Measurements from ENCODE around the gene LAS1L. TPM values are rescaled to one million over a fixed set of nuclear protein-coding genes. Genes with fewer than 3 reads are reported as not detected.
"Not testable (repeated sequence)": the region's sequence is repeated elsewhere in the genome, so short reads cannot be mapped to it uniquely, and the experiment has no call there.

Gene LAS1L
- total and polyA plus RNA-seq, 11 donors: 6.0 to 17.2 (median 13.1) TPM

DNA sequence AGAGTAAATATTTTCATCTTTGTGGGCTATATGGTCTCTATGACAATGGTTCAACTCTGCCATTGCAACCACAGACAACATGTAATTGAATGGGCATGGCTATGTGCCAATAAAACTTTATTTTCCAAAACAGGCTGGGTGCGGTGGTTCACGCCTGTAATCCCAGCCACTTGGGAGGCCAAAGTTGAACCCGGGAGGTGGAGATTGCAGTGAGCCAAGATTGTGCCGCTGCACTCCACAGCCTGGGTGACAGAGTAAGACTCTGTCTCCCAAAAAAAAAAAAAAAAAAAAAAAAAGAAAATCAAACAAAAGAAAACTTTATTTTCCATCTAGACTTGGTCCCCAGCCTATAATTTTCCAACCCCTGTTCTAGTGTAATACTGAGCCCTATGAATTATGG, 38.4 kb upstream of the LAS1L start:
- Histone ChIP-seq H3K36me3 (no peaks in the 10 kb centered on the region), H3K4me3 (no peak overlapping the region), H3K9me3 (no peaks in the 10 kb centered on the region), H3K4me1 (no peaks in the 10 kb centered on the region), H3K27ac (no peak overlapping the region), H3K27me3 (peaks cover 0 to 45% (median 0%) of the 10 kb centered on the region in 9 donors)
- 91 to 94% (median 92%) methylated on average over 4 of the region's 4 CpGs for WGBS, 4 donors
- DNase-seq: no peak
- intact Hi-C loops (cut with DNase I): loop anchor here in 1 of 10 donors (10.0 kb wide), 1 partner anchor 1152 kb away; no protein-coding TSS in a partner anchor
- no peak for TF ChIP-seq POLR2A (IDR thresholded peaks at IDR 0.05)
- no peak for ATAC-seq

DNA sequence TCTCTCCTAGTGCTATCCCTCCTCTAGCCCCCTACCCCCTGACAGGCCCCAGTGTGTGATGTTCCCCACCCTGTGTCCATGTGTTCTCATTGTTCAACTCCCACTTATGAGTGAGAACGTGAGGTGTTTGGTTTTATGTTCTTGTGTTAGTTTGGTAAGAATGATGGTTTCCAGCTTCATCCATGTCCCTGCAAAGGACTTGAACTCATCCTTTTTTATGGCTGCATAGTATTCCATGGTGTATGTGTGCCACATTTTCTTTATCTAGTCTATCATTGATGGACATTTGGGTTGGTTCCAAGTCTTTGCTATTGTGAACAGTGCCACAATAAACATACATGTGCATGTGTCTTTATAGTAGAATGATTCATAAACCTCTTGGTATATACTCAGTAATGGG, 28.3 kb upstream of the LAS1L start:
- DNase-seq; H3K36me3 ChIP-seq; H3K27ac ChIP-seq; ATAC-seq; intact Hi-C loops (cut with DNase I); H3K4me1 ChIP-seq; H3K4me3 ChIP-seq: not testable (repeated sequence)
- 73 to 91% (median 84%) methylated on average over 1 of the region's 1 CpG for WGBS, 4 donors
- Histone ChIP-seq H3K9me3 (peaks cover 0 to 18% (median 0%) of the 10 kb centered on the region in 12 donors), H3K27me3 (peaks cover 0 to 16% (median 0%) of the 10 kb centered on the region in 9 donors)

DNA sequence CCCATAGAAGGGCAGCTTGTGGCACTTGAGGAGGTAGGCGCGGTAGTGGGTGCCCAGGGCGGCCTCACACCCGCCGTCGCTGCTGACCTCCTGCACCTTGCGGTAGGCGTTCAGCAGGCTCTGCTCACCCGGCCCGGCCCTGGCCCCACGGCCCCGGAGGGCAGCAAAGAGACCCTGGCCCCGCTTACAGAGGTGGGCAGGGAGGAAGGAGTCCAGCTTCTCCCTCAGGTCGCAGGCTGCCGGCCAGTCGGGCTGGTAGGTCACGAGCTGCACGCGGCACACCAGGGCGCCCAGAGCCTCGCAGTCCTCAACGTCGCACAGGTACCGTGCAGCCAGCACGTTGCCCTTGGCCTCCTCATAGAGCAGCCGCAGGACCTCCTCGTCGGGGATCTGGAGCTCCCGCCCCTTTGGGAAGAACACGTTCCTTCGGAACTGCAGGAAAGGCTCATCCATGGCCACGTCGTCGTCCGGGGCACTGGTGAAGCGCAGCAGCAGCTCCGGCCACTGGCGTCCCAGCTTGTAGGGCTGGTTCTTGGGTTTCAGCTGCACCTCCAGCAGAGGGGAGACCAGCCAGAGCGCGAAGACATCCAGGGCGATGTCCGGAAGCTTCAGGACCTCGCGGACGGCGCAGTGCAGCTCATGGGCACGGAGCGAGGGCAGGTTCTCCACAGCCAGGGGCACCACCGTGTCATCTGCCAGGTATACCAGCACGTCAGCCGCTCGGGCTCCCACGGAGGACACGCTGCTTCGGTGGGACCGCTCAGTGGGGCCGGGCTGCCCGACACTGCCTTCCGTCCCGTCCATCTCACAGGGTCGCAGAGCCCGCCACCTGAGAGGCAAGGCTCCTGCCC, 17.1 kb upstream of the LAS1L start:
- peaks cover 0 to 28% (median 0%) of the 10 kb centered on the region in 9 donors for H3K27me3 ChIP-seq
- intact Hi-C loops (cut with DNase I): no loop called here
- H3K9me3 ChIP-seq: no peaks in the 10 kb centered on the region
- no peak overlapping the region for H3K4me3 ChIP-seq
- ATAC-seq (peak in 1 of 4 donors; percentile 38), DNase-seq (no peak)
- no peaks in the 10 kb centered on the region for H3K4me1 ChIP-seq
- WGBS, 4 donors: 82 to 95% (median 91%) methylated on average over 10 to 62 of the region's 62 CpGs
- H3K36me3 ChIP-seq: no peaks in the 10 kb centered on the region
- no peak overlapping the region for H3K27ac ChIP-seq
- TF ChIP-seq, protein P1, sequence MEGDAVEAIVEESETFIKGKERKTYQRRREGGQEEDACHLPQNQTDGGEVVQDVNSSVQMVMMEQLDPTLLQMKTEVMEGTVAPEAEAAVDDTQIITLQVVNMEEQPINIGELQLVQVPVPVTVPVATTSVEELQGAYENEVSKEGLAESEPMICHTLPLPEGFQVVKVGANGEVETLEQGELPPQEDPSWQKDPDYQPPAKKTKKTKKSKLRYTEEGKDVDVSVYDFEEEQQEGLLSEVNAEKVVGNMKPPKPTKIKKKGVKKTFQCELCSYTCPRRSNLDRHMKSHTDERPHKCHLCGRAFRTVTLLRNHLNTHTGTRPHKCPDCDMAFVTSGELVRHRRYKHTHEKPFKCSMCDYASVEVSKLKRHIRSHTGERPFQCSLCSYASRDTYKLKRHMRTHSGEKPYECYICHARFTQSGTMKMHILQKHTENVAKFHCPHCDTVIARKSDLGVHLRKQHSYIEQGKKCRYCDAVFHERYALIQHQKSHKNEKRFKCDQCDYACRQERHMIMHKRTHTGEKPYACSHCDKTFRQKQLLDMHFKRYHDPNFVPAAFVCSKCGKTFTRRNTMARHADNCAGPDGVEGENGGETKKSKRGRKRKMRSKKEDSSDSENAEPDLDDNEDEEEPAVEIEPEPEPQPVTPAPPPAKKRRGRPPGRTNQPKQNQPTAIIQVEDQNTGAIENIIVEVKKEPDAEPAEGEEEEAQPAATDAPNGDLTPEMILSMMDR (IDR thresholded peaks at IDR 0.05): no peak
- no peak for TF ChIP-seq POLR2A (IDR thresholded peaks at IDR 0.05)

DNA sequence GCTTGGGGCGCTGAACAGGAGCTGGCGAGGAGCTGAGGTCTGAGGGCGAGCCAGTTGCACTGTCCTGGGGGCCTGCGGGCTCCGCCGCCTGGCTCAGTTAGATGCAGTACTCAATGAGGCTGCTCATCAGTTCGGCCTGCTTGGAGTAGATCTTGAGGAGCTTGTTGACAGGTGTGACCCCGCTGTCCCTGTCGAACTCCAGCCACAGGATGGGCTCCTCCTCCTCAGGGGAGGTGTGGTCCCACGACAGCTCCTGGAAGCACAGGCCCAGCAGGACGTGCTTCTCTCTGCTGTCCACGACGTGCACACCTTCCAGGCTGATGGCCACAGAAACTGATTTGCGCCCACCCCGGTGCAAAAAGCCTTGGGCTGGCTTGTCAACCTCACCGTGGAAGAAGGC, 16.5 kb upstream of the LAS1L start:
- no peaks in the 10 kb centered on the region for H3K36me3 ChIP-seq
- peaks cover 0 to 22% (median 0%) of the 10 kb centered on the region in 9 donors for H3K27me3 ChIP-seq
- no peak overlapping the region for H3K4me3 ChIP-seq
- ATAC-seq: peak in 1 of 4 donors; percentile 22
- 71 to 89% (median 79%) methylated on average over 9 to 16 of the region's 16 CpGs for WGBS, 4 donors
- TF ChIP-seq, protein P1 (IDR thresholded peaks at IDR 0.05): no peak
- no peak for TF ChIP-seq POLR2A (IDR thresholded peaks at IDR 0.05)
- H3K9me3 ChIP-seq: no peaks in the 10 kb centered on the region
- DNase-seq: no peak
- H3K27ac ChIP-seq: no peak overlapping the region
- H3K4me1 ChIP-seq: no peaks in the 10 kb centered on the region
- intact Hi-C loops (cut with DNase I): no loop called here

DNA sequence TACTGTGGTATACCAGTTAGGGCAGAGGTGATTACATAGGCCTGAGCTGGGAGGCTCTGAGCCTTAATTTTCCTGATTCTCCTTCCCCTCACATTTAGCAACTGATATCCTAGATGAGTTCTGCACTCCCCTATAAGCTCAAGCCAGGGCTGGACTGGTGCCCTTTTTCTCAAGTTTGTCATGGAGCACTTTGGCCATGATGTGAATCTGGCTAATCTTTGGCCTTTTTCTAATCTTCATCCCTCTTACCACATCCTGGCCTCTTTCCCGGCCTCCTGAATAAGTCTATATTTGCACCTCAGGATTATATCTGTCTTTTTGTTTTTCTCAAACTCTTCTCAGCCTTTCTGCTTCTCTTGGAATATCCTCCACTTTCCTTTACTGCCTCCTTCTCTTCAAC, 10.9 kb upstream of the LAS1L start:
- Histone ChIP-seq H3K27me3 (peaks cover 0 to 12% (median 0%) of the 10 kb centered on the region in 9 donors), H3K36me3 (no peaks in the 10 kb centered on the region), H3K9me3 (no peaks in the 10 kb centered on the region), H3K27ac (no peak overlapping the region), H3K4me3 (no peak overlapping the region), H3K4me1 (no peaks in the 10 kb centered on the region)
- WGBS, 4 donors: 56 to 69% (median 62%) methylated on average over 1 of the region's 1 CpG
- TF ChIP-seq, protein P1 (IDR thresholded peaks at IDR 0.05): no peak
- no peak for TF ChIP-seq POLR2A (IDR thresholded peaks at IDR 0.05)
- DNase-seq (no peak), ATAC-seq (peak in 1 of 4 donors; percentile 22)
- intact Hi-C loops (cut with DNase I): no loop called here
